NCI-H524 (cell line): ENCODE data around the gene TUBE1.

Source experiments
- DNase-seq, 2 experiments: peaks; one replicate each; lab custom pipeline; 2025; lab: John Stamatoyannopoulos, UW

TUBE1 gene

GRCh38 chr6:112033791-112034615 is 53.3 kb downstream of the TUBE1 start:
- no peak for DNase-seq

GRCh38 chr6:112032728-112033127 is 54.6 kb downstream of the TUBE1 start:
- DNase-seq = no peak

- peak in 1 of 2 experiments; percentile 61 for DNase-seq
These were observed 55.3 kb downstream of the TUBE1 start for GRCh38 chr6:112031960-112032359.

- DNase-seq = no peak
These were observed 56.2 kb downstream of the TUBE1 start for GRCh38 chr6:112030961-112031660.

- no peak for DNase-seq
These were observed 56.9 kb downstream of the TUBE1 start for GRCh38 chr6:112030206-112030960.

GRCh38 chr6:112029045-112029822 is 58.0 kb downstream of the TUBE1 start:
- DNase-seq = peak; percentile 8 to 72

- DNase-seq = no peak
These were observed 59.2 kb downstream of the TUBE1 start for GRCh38 chr6:112027942-112028674.

GRCh38 chr6:112026933-112027332 is 60.3 kb downstream of the TUBE1 start:
- DNase-seq = no peak

- no peak for DNase-seq
These were observed 62.8 kb downstream of the TUBE1 start for GRCh38 chr6:112024464-112024863.

- DNase-seq = no peak
These were observed 64.5 kb downstream of the TUBE1 start for GRCh38 chr6:112022749-112023148.

GRCh38 chr6:112021691-112022310 is 65.5 kb downstream of the TUBE1 start:
- no peak for DNase-seq
